ENCODE results near the gene MMS22L. TPM values are rescaled to one million over a fixed set of nuclear protein-coding genes. Genes with fewer than 3 reads are reported as not detected.

The MMS22L gene
- total RNA-seq, 2 experiments from 2014 or later = 39.1 to 40.4 TPM

DNA sequence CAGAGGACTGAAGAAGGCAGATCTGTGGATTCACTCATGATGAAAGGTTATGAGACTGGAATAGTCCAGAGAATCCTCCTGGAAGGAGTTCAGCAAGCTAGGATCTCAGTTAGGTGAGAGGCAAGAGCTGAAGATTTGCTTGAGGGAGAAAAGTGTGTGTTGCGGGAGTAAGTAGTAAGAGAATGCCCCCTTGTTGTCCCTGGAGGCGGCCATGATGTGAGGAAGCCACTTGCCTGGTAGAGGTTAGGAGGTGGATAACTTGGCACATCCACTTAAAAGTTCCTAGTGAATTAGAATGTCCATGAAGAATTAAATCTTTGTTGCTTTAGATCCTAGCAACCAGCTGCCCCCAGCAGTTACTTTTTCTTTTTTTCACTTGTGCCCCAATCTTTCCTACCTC lies 162.5 kb downstream of the MMS22L start:
- H3K36me3 Mint-ChIP-seq (ENCODE audit: low read depth) = no peaks in the 10 kb centered on the region
- ChIA-PET POLR2A (no interaction called here), CTCF (interaction anchor here (0.6 kb wide), 1 partner anchor 349 kb away, joined by 3 read pairs; no protein-coding TSS in a partner anchor)
- no peak overlapping the region for H3K4me3 Mint-ChIP-seq
- no peaks in the 10 kb centered on the region for H3K4me1 Mint-ChIP-seq
- no peaks in the 10 kb centered on the region for H3K27me3 Mint-ChIP-seq
- peaks cover 3% of the 10 kb centered on the region for H3K9me3 Mint-ChIP-seq
- no peak overlapping the region for H3K27ac Mint-ChIP-seq
- no peak for DNase-seq

GRCh38 chr6:97114645-97115044 lies 168.4 kb downstream of the MMS22L start:
- POLR2A ChIA-PET = no interaction called here
- Mint-ChIP-seq H3K4me1 (peaks cover 9% of the 10 kb centered on the region), H3K36me3 (ENCODE audit: low read depth) (no peaks in the 10 kb centered on the region), H3K27me3 (no peaks in the 10 kb centered on the region), H3K4me3 (no peak overlapping the region), H3K9me3 (peaks cover 2% of the 10 kb centered on the region), H3K27ac (no peak overlapping the region)
- CTCF ChIA-PET = no interaction called here
- DNase-seq = no peak

DNA sequence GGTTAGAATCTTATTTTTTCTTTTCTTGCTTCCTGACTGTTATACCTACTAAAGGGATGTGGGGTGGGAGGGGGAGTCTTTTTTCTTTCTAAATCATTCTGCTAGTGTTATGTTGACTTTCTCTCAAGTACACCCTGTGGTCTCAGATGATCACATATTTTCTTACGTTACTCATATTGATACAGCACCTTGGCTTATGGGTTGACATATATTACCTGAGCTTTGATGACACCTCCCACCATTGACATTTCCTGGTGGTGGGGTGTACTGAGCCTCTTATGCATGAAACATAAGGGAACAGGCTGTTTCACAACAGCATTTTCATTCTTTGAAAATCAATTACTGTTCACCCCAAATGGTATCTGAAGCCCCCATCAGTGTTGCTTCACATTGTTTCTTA lies 169.8 kb downstream of the MMS22L start:
- no peaks in the 10 kb centered on the region for H3K27me3 Mint-ChIP-seq
- POLR2A ChIA-PET = no interaction called here
- H3K4me1 Mint-ChIP-seq = peaks cover 9% of the 10 kb centered on the region
- no peak overlapping the region for H3K27ac Mint-ChIP-seq
- DNase-seq = no peak
- H3K4me3 Mint-ChIP-seq = no peak overlapping the region
- CTCF ChIA-PET = interaction anchor here (0.9 kb wide), 1 partner anchor 17 kb away, joined by 3 read pairs; no protein-coding TSS in a partner anchor
- no peaks in the 10 kb centered on the region for H3K36me3 Mint-ChIP-seq (ENCODE audit: low read depth)
- peaks cover 2% of the 10 kb centered on the region for H3K9me3 Mint-ChIP-seq

GRCh38 chr6:97111243-97111642 lies 171.8 kb downstream of the MMS22L start:
- H3K36me3 Mint-ChIP-seq (ENCODE audit: low read depth) = no peaks in the 10 kb centered on the region
- no peak overlapping the region for H3K4me3 Mint-ChIP-seq
- DNase-seq = no peak
- H3K4me1 Mint-ChIP-seq = peaks cover 9% of the 10 kb centered on the region
- CTCF ChIA-PET = no interaction called here
- H3K27me3 Mint-ChIP-seq = no peaks in the 10 kb centered on the region
- POLR2A ChIA-PET = no interaction called here
- no peak overlapping the region for H3K27ac Mint-ChIP-seq
- H3K9me3 Mint-ChIP-seq = peaks cover 2% of the 10 kb centered on the region

DNA sequence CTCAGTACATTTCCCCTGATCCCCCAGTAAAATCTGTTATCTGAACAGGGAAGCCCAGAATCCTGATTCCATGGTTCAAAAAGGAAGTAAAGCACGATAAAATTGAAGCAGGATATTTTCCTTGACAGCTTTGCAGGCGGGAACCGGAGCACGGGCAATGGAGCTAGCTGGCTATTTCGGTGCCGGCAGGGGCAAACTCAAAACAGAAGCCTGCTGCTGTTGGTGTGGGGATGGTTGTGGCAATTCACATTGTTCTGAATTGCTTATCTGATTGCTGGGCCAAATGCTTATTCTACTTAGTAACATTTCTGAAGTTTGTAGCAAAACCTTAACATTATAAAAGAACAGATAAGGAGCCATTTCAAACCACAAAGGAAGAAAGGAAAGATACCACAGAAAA lies 172.4 kb downstream of the MMS22L start:
- ChIA-PET CTCF (no interaction called here), POLR2A (no interaction called here)
- no peak overlapping the region for H3K27ac Mint-ChIP-seq
- no peaks in the 10 kb centered on the region for H3K36me3 Mint-ChIP-seq (ENCODE audit: low read depth)
- DNase-seq = no peak
- peaks cover 2% of the 10 kb centered on the region for H3K9me3 Mint-ChIP-seq
- H3K4me3 Mint-ChIP-seq = no peak overlapping the region
- peaks cover 9% of the 10 kb centered on the region for H3K4me1 Mint-ChIP-seq
- H3K27me3 Mint-ChIP-seq = no peaks in the 10 kb centered on the region

- ChIA-PET POLR2A (no interaction called here), CTCF (no interaction called here)
- no peak for DNase-seq
- Mint-ChIP-seq H3K9me3 (peaks cover 2% of the 10 kb centered on the region), H3K4me1 (peaks cover 9% of the 10 kb centered on the region), H3K4me3 (no peak overlapping the region), H3K27ac (peak overlapping the region; percentile 21), H3K36me3 (ENCODE audit: low read depth) (no peaks in the 10 kb centered on the region), H3K27me3 (no peaks in the 10 kb centered on the region)
These were observed 172.9 kb downstream of the MMS22L start for GRCh38 chr6:97110149-97110548.

- H3K4me3 Mint-ChIP-seq = no peak overlapping the region
- ChIA-PET POLR2A (no interaction called here), CTCF (no interaction called here)
- H3K27me3 Mint-ChIP-seq = no peaks in the 10 kb centered on the region
- DNase-seq = no peak
- no peak overlapping the region for H3K27ac Mint-ChIP-seq
- no peaks in the 10 kb centered on the region for H3K36me3 Mint-ChIP-seq (ENCODE audit: low read depth)
- peaks cover 9% of the 10 kb centered on the region for H3K4me1 Mint-ChIP-seq
- peaks cover 2% of the 10 kb centered on the region for H3K9me3 Mint-ChIP-seq
These were observed 173.6 kb downstream of the MMS22L start for GRCh38 chr6:97109444-97109843.

DNA sequence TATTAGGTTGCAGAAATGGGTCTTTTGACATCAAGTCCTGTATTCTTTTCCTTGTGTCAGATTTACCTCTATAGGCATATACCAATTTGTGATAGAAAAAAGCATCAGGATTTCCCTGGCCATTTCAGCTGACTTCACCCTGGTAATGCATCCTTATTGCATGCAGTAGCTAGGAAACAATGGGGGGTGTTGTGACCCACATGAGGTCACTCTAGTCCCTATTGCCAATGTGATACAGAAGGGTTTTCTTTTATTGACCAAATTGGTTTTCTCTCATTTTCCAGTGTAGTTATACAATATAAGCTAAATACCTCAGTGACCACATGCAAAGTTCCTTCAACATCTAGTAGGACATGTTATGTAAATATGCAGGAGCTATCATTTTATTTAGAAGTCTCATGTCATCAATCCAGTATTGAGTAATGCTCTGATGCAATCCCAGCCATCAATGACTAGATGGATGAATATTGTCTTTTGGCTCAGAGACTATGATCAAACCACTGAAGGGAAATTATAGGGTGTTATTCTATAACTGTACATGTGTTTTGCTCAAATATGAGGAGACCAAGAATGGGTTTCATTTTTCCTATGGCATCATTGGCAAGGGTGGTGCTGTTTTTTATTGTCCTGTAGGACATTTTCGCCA lies 180.7 kb downstream of the MMS22L start:
- DNase-seq = no peak
- POLR2A ChIA-PET = no interaction called here
- Mint-ChIP-seq H3K27me3 (no peaks in the 10 kb centered on the region), H3K36me3 (ENCODE audit: low read depth) (no peaks in the 10 kb centered on the region), H3K4me3 (no peak overlapping the region), H3K9me3 (no peaks in the 10 kb centered on the region), H3K4me1 (peaks cover 6% of the 10 kb centered on the region), H3K27ac (no peak overlapping the region)
- CTCF ChIA-PET = interaction anchor here (0.6 kb wide), 1 partner anchor 11 kb away, joined by 4 read pairs; no protein-coding TSS in a partner anchor

- peaks cover 7% of the 10 kb centered on the region for H3K4me1 Mint-ChIP-seq
- ChIA-PET POLR2A (no interaction called here), CTCF (no interaction called here)
These were observed 182.3 kb downstream of the MMS22L start for GRCh38 chr6:97100696-97101095.

GRCh38 chr6:97097068-97098047 lies 185.7 kb downstream of the MMS22L start:
- POLR2A ChIA-PET = no interaction called here
- Mint-ChIP-seq H3K4me3 (no peak overlapping the region), H3K27me3 (no peaks in the 10 kb centered on the region), H3K36me3 (ENCODE audit: low read depth) (no peaks in the 10 kb centered on the region), H3K27ac (no peak overlapping the region), H3K9me3 (no peaks in the 10 kb centered on the region), H3K4me1 (peaks cover 7% of the 10 kb centered on the region)
- no peak for DNase-seq
- CTCF ChIA-PET = no interaction called here

More at GRCh38 chr6:97100696-97101095, 182.3 kb downstream of the MMS22L start:
- Mint-ChIP-seq H3K9me3 (no peaks in the 10 kb centered on the region), H3K27ac (no peak overlapping the region), H3K4me3 (no peak overlapping the region), H3K27me3 (no peaks in the 10 kb centered on the region), H3K36me3 (ENCODE audit: low read depth) (no peaks in the 10 kb centered on the region)
- DNase-seq = no peak

GRCh38 chr6:97095311-97095850 lies 187.6 kb downstream of the MMS22L start:
- Mint-ChIP-seq H3K4me3 (no peak overlapping the region), H3K4me1 (peaks cover 7% of the 10 kb centered on the region)
- CTCF ChIA-PET = interaction anchor here (0.6 to 1.4 kb wide), 2 partner anchors 18 to 28 kb away, joined by 3 read pairs; no protein-coding TSS in a partner anchor

GRCh38 chr6:97094376-97094775 lies 188.6 kb downstream of the MMS22L start:
- H3K4me3 Mint-ChIP-seq = no peak overlapping the region
- peaks cover 7% of the 10 kb centered on the region for H3K4me1 Mint-ChIP-seq
- no peak overlapping the region for H3K27ac Mint-ChIP-seq
- no peak for DNase-seq
- no peaks in the 10 kb centered on the region for H3K9me3 Mint-ChIP-seq
- POLR2A ChIA-PET = no interaction called here
- no peaks in the 10 kb centered on the region for H3K36me3 Mint-ChIP-seq (ENCODE audit: low read depth)
- CTCF ChIA-PET = no interaction called here
- H3K27me3 Mint-ChIP-seq = no peaks in the 10 kb centered on the region

More at GRCh38 chr6:97095311-97095850, 187.6 kb downstream of the MMS22L start:
- no peaks in the 10 kb centered on the region for H3K36me3 Mint-ChIP-seq (ENCODE audit: low read depth)
- no peaks in the 10 kb centered on the region for H3K27me3 Mint-ChIP-seq
- no peaks in the 10 kb centered on the region for H3K9me3 Mint-ChIP-seq
- no peak overlapping the region for H3K27ac Mint-ChIP-seq
- no peak for DNase-seq
- POLR2A ChIA-PET = no interaction called here

GRCh38 chr6:97092673-97093305 lies 190.2 kb downstream of the MMS22L start:
- ChIA-PET POLR2A (no interaction called here), CTCF (no interaction called here)
- DNase-seq = no peak
- Mint-ChIP-seq H3K27me3 (no peaks in the 10 kb centered on the region), H3K4me1 (peaks cover 6% of the 10 kb centered on the region), H3K27ac (no peak overlapping the region), H3K9me3 (no peaks in the 10 kb centered on the region), H3K4me3 (no peak overlapping the region), H3K36me3 (ENCODE audit: low read depth) (no peaks in the 10 kb centered on the region)

All from activated CD4-positive, alpha-beta T cell treated with anti-CD3 and anti-CD28 coated beads, Interleukin-2, amount 10 ng/mL, durations not matched to agents 7 days and 5 days (primary cell).